ENCODE results near the gene CTTNBP2.

DNA sequence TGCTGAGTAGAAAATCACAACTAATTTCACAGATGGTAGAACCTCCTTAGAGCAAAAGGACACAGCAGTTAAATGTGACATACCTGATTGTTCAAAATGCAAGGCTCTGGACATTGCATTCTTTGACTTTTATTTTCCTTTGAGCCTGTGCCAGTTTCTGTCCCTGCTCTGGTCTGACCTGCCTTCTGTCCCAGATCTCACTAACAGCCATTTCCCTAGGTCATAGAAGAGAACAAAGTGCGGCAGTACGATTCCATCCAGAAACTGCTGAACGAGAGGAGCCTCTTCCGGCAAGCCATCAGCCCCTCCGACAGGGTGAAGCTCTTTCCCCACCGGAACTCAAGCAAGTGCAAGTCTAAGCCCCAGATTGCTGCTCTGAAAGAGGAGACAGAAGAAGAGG lies 206.6 kb downstream of the CTTNBP2 start:
- TF ChIP-seq, protein P1, sequence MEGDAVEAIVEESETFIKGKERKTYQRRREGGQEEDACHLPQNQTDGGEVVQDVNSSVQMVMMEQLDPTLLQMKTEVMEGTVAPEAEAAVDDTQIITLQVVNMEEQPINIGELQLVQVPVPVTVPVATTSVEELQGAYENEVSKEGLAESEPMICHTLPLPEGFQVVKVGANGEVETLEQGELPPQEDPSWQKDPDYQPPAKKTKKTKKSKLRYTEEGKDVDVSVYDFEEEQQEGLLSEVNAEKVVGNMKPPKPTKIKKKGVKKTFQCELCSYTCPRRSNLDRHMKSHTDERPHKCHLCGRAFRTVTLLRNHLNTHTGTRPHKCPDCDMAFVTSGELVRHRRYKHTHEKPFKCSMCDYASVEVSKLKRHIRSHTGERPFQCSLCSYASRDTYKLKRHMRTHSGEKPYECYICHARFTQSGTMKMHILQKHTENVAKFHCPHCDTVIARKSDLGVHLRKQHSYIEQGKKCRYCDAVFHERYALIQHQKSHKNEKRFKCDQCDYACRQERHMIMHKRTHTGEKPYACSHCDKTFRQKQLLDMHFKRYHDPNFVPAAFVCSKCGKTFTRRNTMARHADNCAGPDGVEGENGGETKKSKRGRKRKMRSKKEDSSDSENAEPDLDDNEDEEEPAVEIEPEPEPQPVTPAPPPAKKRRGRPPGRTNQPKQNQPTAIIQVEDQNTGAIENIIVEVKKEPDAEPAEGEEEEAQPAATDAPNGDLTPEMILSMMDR (IDR thresholded peaks at IDR 0.05), result no peak
- no peak for TF ChIP-seq POLR2A (IDR thresholded peaks at IDR 0.05)

Measured in thyroid gland (tissue), 4 donors.